AG09319 (cell line): ENCODE measurements around the gene SULT2B1.

Experiments
- DNase-seq: peaks from one replicate; pipeline ENCODE4 v3.0.0-alpha.2; 2010; ENCODE audit warnings: low read depth; ENCODE audit errors: extremely low read depth
- TF ChIP-seq, protein P1 (sequence below): IDR thresholded peaks from 2 replicates; pipeline ENCODE4 v1.5.1; 2011; ENCODE audit warnings: low read depth, mild to moderate bottlenecking, inconsistent platforms, low read length, moderate library complexity

SULT2B1 gene

DNA sequence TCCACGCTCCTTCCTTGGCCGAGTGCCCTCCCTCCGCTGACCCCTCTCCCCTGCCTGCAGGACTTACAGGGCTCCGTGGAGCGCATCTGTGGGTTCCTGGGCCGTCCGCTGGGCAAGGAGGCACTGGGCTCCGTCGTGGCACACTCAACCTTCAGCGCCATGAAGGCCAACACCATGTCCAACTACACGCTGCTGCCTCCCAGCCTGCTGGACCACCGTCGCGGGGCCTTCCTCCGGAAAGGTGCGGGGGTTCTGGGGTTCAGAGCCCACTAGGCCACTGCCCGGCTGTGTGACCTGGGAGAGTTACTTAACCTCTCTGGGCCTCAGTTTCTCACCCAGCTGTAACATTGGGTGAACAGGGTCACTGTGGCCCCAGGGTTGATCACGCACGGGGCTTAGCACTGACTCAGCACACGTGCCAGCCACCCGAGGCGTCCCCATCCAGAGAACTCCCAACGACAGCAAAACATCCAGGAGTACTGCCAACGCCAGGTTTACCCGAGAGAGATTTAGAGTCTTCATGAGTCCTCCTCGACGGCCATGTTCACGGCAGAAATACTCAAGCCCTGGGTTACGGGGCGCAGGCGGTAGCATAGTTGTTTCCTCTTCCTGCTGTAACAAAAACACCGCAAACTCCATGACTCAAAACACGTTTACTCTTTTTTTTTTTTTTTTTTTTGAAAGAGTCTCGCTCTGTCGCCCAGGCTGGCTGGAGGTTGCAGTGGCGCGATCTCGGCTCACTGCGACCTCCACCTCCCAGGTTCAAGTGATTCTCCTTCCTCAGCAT lies 44.9 kb downstream of the SULT2B1 start:
- TF ChIP-seq, protein P1, sequence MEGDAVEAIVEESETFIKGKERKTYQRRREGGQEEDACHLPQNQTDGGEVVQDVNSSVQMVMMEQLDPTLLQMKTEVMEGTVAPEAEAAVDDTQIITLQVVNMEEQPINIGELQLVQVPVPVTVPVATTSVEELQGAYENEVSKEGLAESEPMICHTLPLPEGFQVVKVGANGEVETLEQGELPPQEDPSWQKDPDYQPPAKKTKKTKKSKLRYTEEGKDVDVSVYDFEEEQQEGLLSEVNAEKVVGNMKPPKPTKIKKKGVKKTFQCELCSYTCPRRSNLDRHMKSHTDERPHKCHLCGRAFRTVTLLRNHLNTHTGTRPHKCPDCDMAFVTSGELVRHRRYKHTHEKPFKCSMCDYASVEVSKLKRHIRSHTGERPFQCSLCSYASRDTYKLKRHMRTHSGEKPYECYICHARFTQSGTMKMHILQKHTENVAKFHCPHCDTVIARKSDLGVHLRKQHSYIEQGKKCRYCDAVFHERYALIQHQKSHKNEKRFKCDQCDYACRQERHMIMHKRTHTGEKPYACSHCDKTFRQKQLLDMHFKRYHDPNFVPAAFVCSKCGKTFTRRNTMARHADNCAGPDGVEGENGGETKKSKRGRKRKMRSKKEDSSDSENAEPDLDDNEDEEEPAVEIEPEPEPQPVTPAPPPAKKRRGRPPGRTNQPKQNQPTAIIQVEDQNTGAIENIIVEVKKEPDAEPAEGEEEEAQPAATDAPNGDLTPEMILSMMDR, result no peak
- no peak for DNase-seq

DNA sequence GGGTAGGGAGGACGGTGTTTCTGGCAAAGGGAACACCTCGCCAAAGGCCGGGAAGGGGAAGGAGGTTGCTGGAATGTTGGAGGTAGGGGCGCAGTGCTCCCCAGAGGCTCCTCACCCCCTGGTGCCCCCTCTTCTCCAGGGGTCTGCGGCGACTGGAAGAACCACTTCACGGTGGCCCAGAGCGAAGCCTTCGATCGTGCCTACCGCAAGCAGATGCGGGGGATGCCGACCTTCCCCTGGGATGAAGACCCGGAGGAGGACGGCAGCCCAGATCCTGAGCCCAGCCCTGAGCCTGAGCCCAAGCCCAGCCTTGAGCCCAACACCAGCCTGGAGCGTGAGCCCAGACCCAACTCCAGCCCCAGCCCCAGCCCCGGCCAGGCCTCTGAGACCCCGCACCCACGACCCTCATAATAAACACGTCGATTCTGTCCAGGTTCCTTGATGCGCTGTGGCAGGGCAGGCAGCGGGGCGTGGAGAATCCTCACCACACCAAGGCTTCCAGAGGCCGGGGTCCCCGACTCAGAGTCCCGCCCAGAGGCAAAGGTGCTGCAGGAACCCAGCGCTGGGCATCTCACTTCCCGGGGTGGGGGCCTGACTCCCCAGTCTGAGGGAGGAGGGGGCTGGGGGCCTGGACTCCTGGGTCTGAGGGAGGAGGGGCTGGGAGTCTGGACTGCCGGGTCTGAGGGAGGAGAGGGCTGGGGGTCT lies 47.2 kb downstream of the SULT2B1 start:
- DNase-seq, result no peak
- TF ChIP-seq, protein P1, result no peak

DNA sequence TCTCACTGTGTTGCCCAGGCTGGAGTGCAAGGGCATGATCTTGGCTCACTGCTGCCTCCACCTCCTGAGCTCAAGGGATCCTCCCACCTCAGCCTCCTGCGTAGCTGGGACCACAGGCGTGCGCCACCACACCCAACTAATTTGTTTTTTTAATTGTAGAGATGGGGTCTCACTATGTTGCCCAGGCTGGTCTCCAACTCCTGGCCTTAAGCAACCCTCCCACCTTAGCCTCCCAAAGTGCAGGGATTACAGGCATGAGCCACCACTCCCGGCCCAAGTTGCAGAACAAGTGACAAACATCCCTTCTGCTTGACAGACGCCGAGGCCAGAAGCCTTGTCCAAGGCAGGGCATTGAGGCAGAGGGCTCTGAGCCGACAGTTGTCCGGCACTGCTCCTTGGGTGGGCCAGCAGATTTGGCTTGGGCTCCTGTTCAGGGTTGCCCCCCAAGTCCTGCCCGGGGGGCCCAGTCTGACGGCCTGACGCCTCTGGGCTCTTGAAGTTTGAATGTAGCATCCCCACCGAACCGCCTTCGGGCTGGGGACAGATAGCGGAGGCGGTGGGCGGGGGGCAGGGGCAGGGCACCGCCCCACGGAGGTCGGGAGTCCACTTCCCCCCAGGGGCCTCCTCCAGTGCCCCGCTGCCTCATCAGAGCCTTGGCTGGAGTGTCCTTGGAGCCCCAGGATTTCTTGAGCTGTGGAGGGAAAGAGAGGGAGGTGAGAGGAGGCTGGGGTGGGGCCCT lies 48.9 kb downstream of the SULT2B1 start:
- no peak for DNase-seq
- TF ChIP-seq, protein P1, result no peak

DNA sequence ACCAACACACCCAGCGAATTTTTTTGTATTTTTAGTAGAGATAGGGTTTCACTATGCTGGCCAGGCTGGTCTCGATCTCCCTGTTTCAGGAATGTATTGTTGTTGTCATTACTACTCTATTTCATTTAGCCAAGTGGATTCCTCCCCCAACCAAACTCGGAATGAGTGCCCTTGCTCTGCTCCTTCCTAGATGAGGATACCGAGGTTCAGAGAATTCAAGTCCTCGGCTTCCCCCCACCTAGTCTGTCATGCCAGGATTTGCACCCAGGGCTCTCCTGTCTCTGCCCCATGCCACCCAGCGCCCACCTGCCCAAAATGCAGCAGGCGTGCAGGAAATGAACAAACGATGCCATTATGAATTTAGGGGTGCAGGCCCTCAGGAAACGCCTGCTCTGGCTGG lies 51.0 kb downstream of the SULT2B1 start:
- TF ChIP-seq, protein P1, result no peak
- no peak for DNase-seq

DNA sequence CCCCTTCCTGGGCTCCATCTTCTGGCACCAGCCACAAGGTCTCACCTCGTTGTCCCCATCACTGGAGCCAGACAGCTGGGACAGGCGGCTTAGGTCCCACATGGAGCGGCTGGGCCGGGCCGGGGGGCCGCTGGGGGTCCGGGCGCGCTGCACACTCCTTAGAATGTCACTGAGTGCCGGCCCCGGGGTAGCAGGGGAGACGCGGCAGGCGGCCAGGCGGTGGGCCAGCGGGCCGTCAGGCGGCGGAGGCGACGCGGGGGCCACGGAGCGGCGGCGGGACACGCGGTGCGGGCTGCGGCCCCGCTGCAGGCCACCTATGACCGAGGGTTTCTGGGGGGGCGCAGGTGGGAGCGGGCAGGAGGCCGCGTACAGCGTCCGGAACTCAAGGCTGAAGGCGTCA lies 51.5 kb downstream of the SULT2B1 start:
- no peak for DNase-seq
- TF ChIP-seq, protein P1, result no peak

DNA sequence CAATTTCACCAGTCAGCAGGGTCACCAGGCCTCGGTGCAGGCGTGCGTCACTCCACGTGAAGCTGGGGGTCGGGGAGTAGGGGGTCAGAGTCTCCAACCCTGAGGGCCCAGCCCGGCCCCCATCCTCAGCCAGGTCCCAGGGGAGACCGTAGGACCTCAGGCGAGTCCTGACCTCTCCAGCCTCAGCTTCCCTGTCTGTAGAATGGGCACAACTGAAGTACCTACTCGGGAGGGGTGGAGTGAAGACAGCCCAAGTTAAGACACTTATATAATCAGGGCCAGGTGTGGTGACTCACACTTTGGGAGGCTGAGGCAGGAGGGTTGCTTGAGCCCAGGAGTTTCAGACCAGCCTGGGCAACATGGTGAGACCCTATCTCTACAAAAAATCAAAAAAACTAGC lies 51.9 kb downstream of the SULT2B1 start:
- DNase-seq, result no peak
- TF ChIP-seq, protein P1, result no peak
